Tibial artery (tissue), 4 donors: Measurements from ENCODE around the gene ZNF346.
A peak's percentile ranks its signal among the peaks of the same experiment; 100 is the strongest.

Experiments used
- DNase-seq, 2 donors: peaks; one replicate each; pipeline ENCODE4 v3.0.0-alpha.2; 2019
- H3K27ac ChIP-seq, 2 donors: fragments of 200-600 bp; sonication (generic) in 1 of 2; 1 replicate in 1 of 2; 2 replicates in 1 of 2; pipeline ENCODE4 v1.5.1; 2018 to 2019; ENCODE audit warnings: mild to moderate bottlenecking in 1 of 2
- H3K27me3 ChIP-seq, 2 donors: fragments of 200-600 bp; sonication (generic) in 1 of 2; one replicate each; pipeline versions ENCODE4 v1.5.1 to v1.6.0; 2016 to 2019
- H3K36me3 ChIP-seq, 3 donors: fragments of 200-600 bp; sonication (generic) in 2 of 3; one replicate each; pipeline ENCODE4 v1.5.1; 2016 to 2019; ENCODE audit warnings: mild to moderate bottlenecking in 2 of 3
- H3K4me1 ChIP-seq, 4 donors: fragments of 200-600 bp; sonication (generic) in 2 of 4; 1 replicate in 3 of 4; 2 replicates in 1 of 4; pipeline ENCODE4 v1.5.1; 2016 to 2019
- H3K4me3 ChIP-seq, 2 donors: fragments of 200-600 bp; sonication (generic) in 1 of 2; 1 replicate in 1 of 2; 2 replicates in 1 of 2; pipeline ENCODE4 v1.5.1; 2018 to 2019; ENCODE audit warnings: mild to moderate bottlenecking in 2 of 2
- H3K9me3 ChIP-seq, 3 donors: fragments of 200-600 bp; sonication (generic) in 1 of 3; one replicate each; pipeline ENCODE4 v1.5.1; 2016 to 2019
- CTCF ChIP-seq, 2 experiments: fragments of 200-600 bp in 1 of 2; fragments of 450-650 bp in 1 of 2; IDR thresholded peaks; one replicate each; pipeline ENCODE4 v1.5.1; 2017 to 2019; ENCODE audit warnings: antibody characterized with exemption in 2 of 2, mild to moderate bottlenecking in 1 of 2, moderate library complexity in 1 of 2
- intact Hi-C: fragments of 100-400 bp; cut with DNase I; formaldehyde crosslinking; loops from one replicate; pipeline ENCODE4 v1.15.0; 2023; ENCODE audit warnings: low total_unique reads

The ZNF346 gene

GRCh38 chr5:177020033-177020432 lies 2.5 kb upstream of the ZNF346 start:
- H3K27ac ChIP-seq: no peak overlapping the region

GRCh38 chr5:177023303-177023664 lies 788 bp downstream of the ZNF346 start:
- H3K4me3 ChIP-seq: peak overlapping the region; percentile 90 to 93
- H3K27me3 ChIP-seq: no peaks in the 10 kb centered on the region
- H3K36me3 ChIP-seq: peaks cover 0 to 6% (median 0%) of the 10 kb centered on the region in 3 donors
- TF ChIP-seq CTCF (IDR thresholded peaks at IDR 0.05): no peak
- intact Hi-C loops: no loop called here
- peaks cover 0 to 13% (median 11%) of the 10 kb centered on the region in 4 donors for H3K4me1 ChIP-seq
- H3K9me3 ChIP-seq: no peaks in the 10 kb centered on the region
- DNase-seq: no peak
- peak overlapping the region; percentile 83 to 91 for H3K27ac ChIP-seq

More at GRCh38 chr5:177020033-177020432, 2.5 kb upstream of the ZNF346 start:
- no peak overlapping the region for H3K4me3 ChIP-seq
- no peaks in the 10 kb centered on the region for H3K27me3 ChIP-seq
- no peaks in the 10 kb centered on the region for H3K9me3 ChIP-seq
- no peak for DNase-seq
- no peak for TF ChIP-seq CTCF (IDR thresholded peaks at IDR 0.05)
- peaks cover 0 to 13% (median 11%) of the 10 kb centered on the region in 4 donors for H3K4me1 ChIP-seq
- intact Hi-C loops: loop anchor here (2.0 kb wide), 1 partner anchor 71 kb away; no protein-coding TSS in a partner anchor
- H3K36me3 ChIP-seq: no peaks in the 10 kb centered on the region

- no peak for DNase-seq
Observed at GRCh38 chr5:177024559-177024958, 2.1 kb downstream of the ZNF346 start.

GRCh38 chr5:177025101-177025601 lies 2.7 kb downstream of the ZNF346 start:
- Histone ChIP-seq H3K9me3 (no peaks in the 10 kb centered on the region), H3K27me3 (no peaks in the 10 kb centered on the region), H3K36me3 (peaks cover 0 to 11% (median 0%) of the 10 kb centered on the region in 3 donors), H3K4me1 (peaks cover 0 to 13% (median 11%) of the 10 kb centered on the region in 4 donors), H3K4me3 (no peak overlapping the region), H3K27ac (no peak overlapping the region)
- DNase-seq: no peak
- TF ChIP-seq CTCF (IDR thresholded peaks at IDR 0.05): no peak
- intact Hi-C loops: no loop called here

More at GRCh38 chr5:177024559-177024958, 2.1 kb downstream of the ZNF346 start:
- intact Hi-C loops: no loop called here
- no peak overlapping the region for H3K27ac ChIP-seq
- peaks cover 0 to 11% (median 0%) of the 10 kb centered on the region in 3 donors for H3K36me3 ChIP-seq
- H3K27me3 ChIP-seq: no peaks in the 10 kb centered on the region
- no peak overlapping the region for H3K4me3 ChIP-seq
- H3K4me1 ChIP-seq: peaks cover 0 to 13% (median 11%) of the 10 kb centered on the region in 4 donors
- no peak for TF ChIP-seq CTCF (IDR thresholded peaks at IDR 0.05)
- no peaks in the 10 kb centered on the region for H3K9me3 ChIP-seq

- no peaks in the 10 kb centered on the region for H3K9me3 ChIP-seq
- intact Hi-C loops: no loop called here
Observed at GRCh38 chr5:177027665-177028064, 5.2 kb downstream of the ZNF346 start.

More at GRCh38 chr5:177027665-177028064, 5.2 kb downstream of the ZNF346 start:
- H3K36me3 ChIP-seq: peaks cover 0 to 11% (median 4%) of the 10 kb centered on the region in 3 donors
- H3K4me3 ChIP-seq: no peak overlapping the region
- H3K27ac ChIP-seq: no peak overlapping the region
- H3K27me3 ChIP-seq: no peaks in the 10 kb centered on the region
- peaks cover 0 to 8% (median 5%) of the 10 kb centered on the region in 4 donors for H3K4me1 ChIP-seq
- DNase-seq: no peak
- no peak for TF ChIP-seq CTCF (IDR thresholded peaks at IDR 0.05)
